Measurements from ENCODE around the gene PTPRCAP. TPM values are rescaled to one million over a fixed set of nuclear protein-coding genes. Genes with fewer than 3 reads are reported as not detected.
"Not testable (repeated sequence)": the region's sequence is repeated elsewhere in the genome, so short reads cannot be mapped to it uniquely, and the experiment has no call there.

Gene PTPRCAP
- total and polyA plus RNA-seq, 2 experiments from 2014 or later = 3.3 to 3.5 TPM

- H3K36me3 ChIP-seq (ENCODE audit: insufficient read depth); H4K20me1 ChIP-seq (replicated peaks; ENCODE audit: insufficient read depth); H3K79me2 ChIP-seq (replicated peaks; ENCODE audit: insufficient read depth); H3K4me3 Mint-ChIP-seq; H3K36me3 Mint-ChIP-seq (ENCODE audit: low read depth); H3K9me3 Mint-ChIP-seq; H3K27ac ChIP-seq (ENCODE audit: low read depth); ATAC-seq; H3K4me1 Mint-ChIP-seq; H3K4me2 ChIP-seq; H3F3A ChIP-seq (replicated peaks; ENCODE audit: low read depth); H3K27me3 ChIP-seq (ENCODE audit: insufficient read depth); H2AFZ ChIP-seq; H3K9me2 ChIP-seq (ENCODE audit: insufficient read depth); H3K27me3 Mint-ChIP-seq (ENCODE audit: insufficient read depth, low read depth, poor library complexity); H3K4me1 ChIP-seq (ENCODE audit: insufficient read depth); DNase-seq (ENCODE audit: low spot score); H3K4me3 ChIP-seq; H3K27ac Mint-ChIP-seq: not testable (repeated sequence)
These were observed 40.0 kb upstream of the PTPRCAP start for GRCh38 chr11:67477344-67478050.

GRCh38 chr11:67476692-67477091 is 39.2 kb upstream of the PTPRCAP start:
- not testable (repeated sequence) for H3K4me3 ChIP-seq; H3K9me2 ChIP-seq (ENCODE audit: insufficient read depth); H3K27me3 ChIP-seq (ENCODE audit: insufficient read depth); H3K27ac Mint-ChIP-seq; H3K4me3 Mint-ChIP-seq; H3K27ac ChIP-seq (ENCODE audit: low read depth); H3K4me1 Mint-ChIP-seq; H3K4me1 ChIP-seq (ENCODE audit: insufficient read depth); H3K36me3 ChIP-seq (ENCODE audit: insufficient read depth); H2AFZ ChIP-seq; H3K36me3 Mint-ChIP-seq (ENCODE audit: low read depth); H3K27me3 Mint-ChIP-seq (ENCODE audit: insufficient read depth, low read depth, poor library complexity); H3K9me3 Mint-ChIP-seq; DNase-seq (ENCODE audit: low spot score); H3K79me2 ChIP-seq (replicated peaks; ENCODE audit: insufficient read depth); H3F3A ChIP-seq (replicated peaks; ENCODE audit: low read depth); H4K20me1 ChIP-seq (replicated peaks; ENCODE audit: insufficient read depth); ATAC-seq; H3K4me2 ChIP-seq

- no peaks in the 10 kb centered on the region for H4K20me1 ChIP-seq (replicated peaks; ENCODE audit: insufficient read depth)
- H3K27ac Mint-ChIP-seq = no peak overlapping the region
- H3K4me2 ChIP-seq = no peak overlapping the region
- TF ChIP-seq CREB1 (CRISPR knock-in tag; IDR thresholded peaks at IDR 0.05; ENCODE audit: low read depth) (no peak), EZH2phosphoT487 (IDR thresholded peaks at IDR 0.05; ENCODE audit: unreplicated experiment) (no peak), REST (IDR thresholded peaks at IDR 0.05; ENCODE audit: unreplicated experiment) (no peak), NANOG (IDR thresholded peaks at IDR 0.05; ENCODE audit: borderline replicate concordance) (no peak), ZNF114 (CRISPR knock-in tag; IDR thresholded peaks at IDR 0.05) (no peak), ZNF331 (CRISPR knock-in tag; IDR thresholded peaks at IDR 0.05; ENCODE audit: low read depth) (no peak), POLR2AphosphoS5 (IDR thresholded peaks at IDR 0.05; ENCODE audit: low read depth) (no peak), STAT1 (IDR thresholded peaks at IDR 0.05; ENCODE audit: unreplicated experiment) (no peak), JUNB (IDR thresholded peaks at IDR 0.05; ENCODE audit: unreplicated experiment) (no peak)
- peaks cover 10% of the 10 kb centered on the region for H3K27me3 Mint-ChIP-seq (ENCODE audit: insufficient read depth, low read depth, poor library complexity)
- no peaks in the 10 kb centered on the region for H3K36me3 ChIP-seq (ENCODE audit: insufficient read depth)
- no peak for DNase-seq (ENCODE audit: low spot score)
- H3K36me3 Mint-ChIP-seq (ENCODE audit: low read depth) = no peaks in the 10 kb centered on the region
- no peak overlapping the region for H2AFZ ChIP-seq
- H3K9me3 Mint-ChIP-seq = peaks cover 4% of the 10 kb centered on the region; the same call in 2 of the 3 replicates
- no peak overlapping the region for H3K27ac ChIP-seq (ENCODE audit: low read depth)
- no peaks in the 10 kb centered on the region; the same call in none of the 3 replicates for H3K4me1 Mint-ChIP-seq
- no peaks in the 10 kb centered on the region for H3K79me2 ChIP-seq (replicated peaks; ENCODE audit: insufficient read depth)
- H3K4me3 ChIP-seq = no peak overlapping the region
- H3K9me2 ChIP-seq (ENCODE audit: insufficient read depth) = no peaks in the 10 kb centered on the region
- no peak for ATAC-seq
- H3K27me3 ChIP-seq (ENCODE audit: insufficient read depth) = no peaks in the 10 kb centered on the region
- H3K4me3 Mint-ChIP-seq = no peak overlapping the region
- H3F3A ChIP-seq (replicated peaks; ENCODE audit: low read depth) = no peaks in the 10 kb centered on the region
- H3K4me1 ChIP-seq (ENCODE audit: insufficient read depth) = peaks cover 5% of the 10 kb centered on the region; the same call in 1 of the 2 replicates
These were observed 35.4 kb upstream of the PTPRCAP start for GRCh38 chr11:67472882-67473281.
